ENCODE results near the gene DYNLT4.

The DYNLT4 gene

GRCh38 chr1:44822131-44822701 is 15.1 kb upstream of the DYNLT4 start:
- no peak for DNase-seq (ENCODE audit: low read depth)
- H3K4me3 ChIP-seq (ENCODE audit: control insufficient read depth, low read depth, low read length), result no peak overlapping the region

GRCh38 chr1:44821240-44821715 is 14.1 kb upstream of the DYNLT4 start:
- DNase-seq (ENCODE audit: low read depth), result no peak
- no peak overlapping the region for H3K4me3 ChIP-seq (ENCODE audit: control insufficient read depth, low read depth, low read length)
- TF ChIP-seq CTCF (IDR thresholded peaks at IDR 0.05; ENCODE audit: control insufficient read depth, insufficient read depth, low read depth, low read length, missing control alignments), result no peak

More at GRCh38 chr1:44822131-44822701, 15.1 kb upstream of the DYNLT4 start:
- TF ChIP-seq CTCF (IDR thresholded peaks at IDR 0.05; ENCODE audit: control insufficient read depth, insufficient read depth, low read depth, low read length, missing control alignments), result no peak

GRCh38 chr1:44820328-44821239 is 13.4 kb upstream of the DYNLT4 start:
- DNase-seq (ENCODE audit: low read depth), result no peak
- H3K4me3 ChIP-seq (ENCODE audit: control insufficient read depth, low read depth, low read length), result peak overlapping the region; percentile 34
- no peak for TF ChIP-seq CTCF (IDR thresholded peaks at IDR 0.05; ENCODE audit: control insufficient read depth, insufficient read depth, low read depth, low read length, missing control alignments)

- DNase-seq (ENCODE audit: low read depth), result no peak
- peak; percentile 4 for TF ChIP-seq CTCF (IDR thresholded peaks at IDR 0.05; ENCODE audit: control insufficient read depth, insufficient read depth, low read depth, low read length, missing control alignments)
- peak overlapping the region; percentile 34 for H3K4me3 ChIP-seq (ENCODE audit: control insufficient read depth, low read depth, low read length)
Measured at GRCh38 chr1:44819608-44820327, 12.6 kb upstream of the DYNLT4 start.

DNA sequence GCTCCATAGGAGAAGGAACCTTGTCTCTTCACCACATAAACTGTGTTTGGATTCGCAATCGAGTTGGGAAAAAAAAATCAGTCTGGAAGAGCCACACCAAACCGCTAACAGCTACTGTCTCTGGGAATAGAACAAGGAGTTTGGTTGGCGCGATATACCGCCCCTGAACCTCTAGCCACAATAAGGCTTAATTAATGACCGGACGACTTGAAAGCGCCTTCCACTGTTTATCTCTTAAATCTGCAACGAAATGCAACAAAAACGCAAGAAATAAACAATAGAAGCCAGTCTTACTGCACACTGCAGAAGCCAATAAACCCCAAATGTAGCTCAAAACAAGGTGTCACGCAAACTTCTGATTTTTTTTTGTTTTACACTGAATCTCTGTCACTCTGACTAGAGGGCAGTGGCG is 12.1 kb upstream of the DYNLT4 start:
- peak overlapping the region; percentile 19 for H3K4me3 ChIP-seq (ENCODE audit: control insufficient read depth, low read depth, low read length)
- TF ChIP-seq CTCF (IDR thresholded peaks at IDR 0.05; ENCODE audit: control insufficient read depth, insufficient read depth, low read depth, low read length, missing control alignments), result no peak
- DNase-seq (ENCODE audit: low read depth), result no peak

DNA sequence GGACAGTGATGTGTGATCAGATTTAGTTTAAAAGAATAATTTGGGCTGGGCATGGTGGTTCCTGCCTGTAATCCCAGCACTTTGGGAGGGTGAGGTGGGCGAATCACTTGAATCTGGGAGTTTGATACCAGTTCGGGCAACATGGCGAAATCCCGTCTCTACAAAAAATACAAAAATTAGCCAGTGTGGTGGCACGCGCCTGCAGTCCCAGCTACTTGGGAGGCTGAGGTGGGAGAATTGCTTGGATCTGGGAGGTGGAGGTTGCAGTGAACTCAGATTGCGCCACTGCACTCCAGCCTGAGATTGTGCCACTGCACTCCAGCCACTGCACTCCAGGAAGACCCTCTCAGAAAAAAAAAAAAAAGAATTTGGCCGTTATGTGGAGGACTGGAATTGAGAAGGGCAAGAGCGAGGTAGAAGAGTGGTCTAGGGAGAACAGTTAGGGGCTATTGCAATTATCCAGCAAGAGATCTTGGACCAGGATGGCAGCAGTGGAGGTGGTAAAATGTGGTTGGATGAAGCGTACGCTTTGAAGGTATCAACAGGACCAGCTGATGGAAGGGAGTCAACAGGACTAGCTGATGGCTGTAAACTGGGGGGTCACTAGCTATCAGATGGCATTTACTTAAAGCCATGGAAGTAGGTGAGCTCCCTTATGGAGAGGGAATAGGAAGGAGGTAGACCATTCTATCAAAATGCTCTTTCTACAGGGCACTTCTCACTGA is 10.8 kb upstream of the DYNLT4 start:
- no peak overlapping the region for H3K4me3 ChIP-seq (ENCODE audit: control insufficient read depth, low read depth, low read length)
- no peak for TF ChIP-seq CTCF (IDR thresholded peaks at IDR 0.05; ENCODE audit: control insufficient read depth, insufficient read depth, low read depth, low read length, missing control alignments)
- DNase-seq (ENCODE audit: low read depth), result no peak
